ENCODE measurements around the gene SARDH. TPM values are rescaled to one million over a fixed set of nuclear protein-coding genes. Genes with fewer than 3 reads are reported as not detected.

Gene SARDH
- total RNA-seq, 1 experiment from 2014 or later: not detected

GRCh38 chr9:133666387-133666786, 71.8 kb downstream of the SARDH start:
- H3K27me3 Mint-ChIP-seq (ENCODE audit: unreplicated experiment): peaks cover 24% of the 10 kb centered on the region
- no TSS peak for BruUV-seq (replicated peaks)
- TF ChIP-seq CTCF (IDR thresholded peaks at IDR 0.05; ENCODE audit: unreplicated experiment): no peak
- no peak for DNase-seq
- no peak overlapping the region for H3K4me3 Mint-ChIP-seq (ENCODE audit: low read depth, unreplicated experiment)
- intact Hi-C loops (cut with micrococcal nuclease; ENCODE audit: unreplicated experiment): no loop called here
- no peaks in the 10 kb centered on the region for H3K4me1 Mint-ChIP-seq (ENCODE audit: low read depth, unreplicated experiment)
- H3K36me3 Mint-ChIP-seq (ENCODE audit: insufficient read depth, unreplicated experiment): no peaks in the 10 kb centered on the region
- no peaks in the 10 kb centered on the region for H3K9me3 Mint-ChIP-seq (ENCODE audit: low read depth, unreplicated experiment)
- H3K27ac Mint-ChIP-seq (ENCODE audit: unreplicated experiment): no peak overlapping the region
- CTCF ChIA-PET: no interaction called here

GRCh38 chr9:133665535-133665934, 72.6 kb downstream of the SARDH start:
- Mint-ChIP-seq H3K27me3 (ENCODE audit: unreplicated experiment) (peaks cover 24% of the 10 kb centered on the region), H3K4me1 (ENCODE audit: low read depth, unreplicated experiment) (no peaks in the 10 kb centered on the region), H3K27ac (ENCODE audit: unreplicated experiment) (no peak overlapping the region), H3K9me3 (ENCODE audit: low read depth, unreplicated experiment) (no peaks in the 10 kb centered on the region), H3K36me3 (ENCODE audit: insufficient read depth, unreplicated experiment) (no peaks in the 10 kb centered on the region), H3K4me3 (ENCODE audit: low read depth, unreplicated experiment) (no peak overlapping the region)
- CTCF ChIA-PET: no interaction called here
- BruUV-seq (replicated peaks): no TSS peak
- intact Hi-C loops (cut with micrococcal nuclease; ENCODE audit: unreplicated experiment): no loop called here
- no peak for DNase-seq
- no peak for TF ChIP-seq CTCF (IDR thresholded peaks at IDR 0.05; ENCODE audit: unreplicated experiment)

- no peaks in the 10 kb centered on the region for H3K36me3 Mint-ChIP-seq (ENCODE audit: insufficient read depth, unreplicated experiment)
- no peaks in the 10 kb centered on the region for H3K4me1 Mint-ChIP-seq (ENCODE audit: low read depth, unreplicated experiment)
- BruUV-seq (replicated peaks): no TSS peak
- intact Hi-C loops (cut with micrococcal nuclease; ENCODE audit: unreplicated experiment): no loop called here
- peaks cover 29% of the 10 kb centered on the region for H3K27me3 Mint-ChIP-seq (ENCODE audit: unreplicated experiment)
- H3K9me3 Mint-ChIP-seq (ENCODE audit: low read depth, unreplicated experiment): no peaks in the 10 kb centered on the region
- H3K4me3 Mint-ChIP-seq (ENCODE audit: low read depth, unreplicated experiment): no peak overlapping the region
- CTCF ChIA-PET: no interaction called here
- H3K27ac Mint-ChIP-seq (ENCODE audit: unreplicated experiment): no peak overlapping the region
- TF ChIP-seq CTCF (IDR thresholded peaks at IDR 0.05; ENCODE audit: unreplicated experiment): no peak
- DNase-seq: no peak
Observed at GRCh38 chr9:133665096-133665495, 73.1 kb downstream of the SARDH start.

- CTCF ChIA-PET: no interaction called here
- no peak for TF ChIP-seq CTCF (IDR thresholded peaks at IDR 0.05; ENCODE audit: unreplicated experiment)
- intact Hi-C loops (cut with micrococcal nuclease; ENCODE audit: unreplicated experiment): no loop called here
- H3K27me3 Mint-ChIP-seq (ENCODE audit: unreplicated experiment): peaks cover 36% of the 10 kb centered on the region
- H3K4me3 Mint-ChIP-seq (ENCODE audit: low read depth, unreplicated experiment): no peak overlapping the region
- no peak overlapping the region for H3K27ac Mint-ChIP-seq (ENCODE audit: unreplicated experiment)
- no peaks in the 10 kb centered on the region for H3K4me1 Mint-ChIP-seq (ENCODE audit: low read depth, unreplicated experiment)
- DNase-seq: no peak
- no peaks in the 10 kb centered on the region for H3K9me3 Mint-ChIP-seq (ENCODE audit: low read depth, unreplicated experiment)
- H3K36me3 Mint-ChIP-seq (ENCODE audit: insufficient read depth, unreplicated experiment): no peaks in the 10 kb centered on the region
- no TSS peak for BruUV-seq (replicated peaks)
Observed at GRCh38 chr9:133664173-133665050, 73.7 kb downstream of the SARDH start.
